HEK293 (cell line): ENCODE results near the gene NRG2.

ENCODE experiments used
- KLF16 ChIP-seq: fragments of 450-650 bp; formaldehyde crosslinking; IDR thresholded peaks from 2 replicates; pipeline ENCODE4 v1.5.1; 2017; ENCODE audit warnings: missing biosample characterization, missing genetic modification characterization
- KLF8 ChIP-seq: fragments of 450-650 bp; formaldehyde crosslinking; IDR thresholded peaks from 2 replicates; pipeline ENCODE4 v1.5.1; 2016; ENCODE audit warnings: missing biosample characterization, missing genetic modification characterization
- RBAK ChIP-seq: fragments of 450-650 bp; formaldehyde crosslinking; IDR thresholded peaks from 2 replicates; pipeline ENCODE4 v1.5.1; 2016; ENCODE audit warnings: missing biosample characterization, missing genetic modification characterization
- YY1 ChIP-seq: fragments of 450-650 bp; formaldehyde crosslinking; IDR thresholded peaks from 2 replicates; pipeline ENCODE4 v1.5.1; 2018; ENCODE audit warnings: missing biosample characterization, missing genetic modification characterization
- ZNF501 ChIP-seq: fragments of 450-650 bp; formaldehyde crosslinking; IDR thresholded peaks from 2 replicates; pipeline ENCODE4 v1.5.1; 2016; ENCODE audit warnings: missing biosample characterization, missing genetic modification characterization
- ZNF521 ChIP-seq: fragments of 450-650 bp; formaldehyde crosslinking; IDR thresholded peaks from 2 replicates; pipeline ENCODE4 v1.5.1; 2017; ENCODE audit warnings: missing biosample characterization, mild to moderate bottlenecking, missing genetic modification characterization
- ZNF544 ChIP-seq: fragments of 450-650 bp; formaldehyde crosslinking; IDR thresholded peaks from 2 replicates; pipeline ENCODE4 v1.5.0; 2017; ENCODE audit warnings: missing biosample characterization, missing genetic modification characterization

DNA sequence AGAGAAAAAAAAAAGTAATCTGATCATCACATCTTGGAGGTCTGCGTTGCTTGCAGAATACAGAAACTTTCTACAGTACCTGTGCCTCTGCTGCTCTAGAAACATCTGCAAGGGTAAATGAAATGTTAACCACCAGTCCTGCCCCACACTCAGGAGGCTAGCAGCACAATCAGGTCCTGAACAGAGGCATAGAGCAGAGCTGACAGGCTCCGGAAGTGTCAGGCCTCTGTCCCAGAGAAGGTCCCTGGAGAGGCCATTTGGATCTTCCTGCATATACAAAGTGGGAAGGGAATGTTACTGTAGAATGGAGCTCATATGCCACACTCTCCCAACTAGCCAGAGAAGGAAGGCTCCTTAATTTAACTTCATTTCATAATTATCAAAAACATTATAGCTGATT lies 7.2 kb downstream of the NRG2 start:
- no peak for TF ChIP-seq ZNF521 (tag by site-specific recombination)
- TF ChIP-seq YY1 (tag by site-specific recombination), result no peak
- no peak for TF ChIP-seq KLF16 (tag by site-specific recombination)
- TF ChIP-seq RBAK (tag by site-specific recombination), result no peak
- no peak for TF ChIP-seq ZNF501 (tag by site-specific recombination)
- TF ChIP-seq ZNF544 (tag by site-specific recombination), result no peak
- no peak for TF ChIP-seq KLF8 (tag by site-specific recombination)
